ENCODE results near the gene TBX15. TPM values are rescaled to one million over a fixed set of nuclear protein-coding genes. Genes with fewer than 3 reads are reported as not detected.

The TBX15 gene
- total and polyA plus RNA-seq, 10 donors, result 0.06 to 0.32 (median 0.11) TPM; not detected in 4

DNA sequence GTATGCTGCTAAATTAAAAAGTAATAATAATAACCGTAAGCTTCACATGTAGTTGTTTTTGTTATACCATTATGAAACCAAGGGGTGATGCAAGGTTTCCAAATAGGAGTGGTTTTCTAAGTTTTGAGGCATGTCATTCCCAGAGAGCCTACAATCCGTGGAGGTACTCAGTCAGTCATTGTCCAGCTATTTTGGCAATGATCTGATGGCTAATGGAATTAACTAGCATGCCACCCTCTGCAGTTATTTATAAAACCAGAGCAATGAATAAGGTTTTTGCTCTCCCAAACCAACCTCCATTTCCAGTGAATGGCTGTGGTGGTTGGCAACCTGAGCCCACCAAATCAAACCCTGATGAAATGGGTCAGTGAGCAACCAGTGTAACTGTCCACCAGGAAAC is 106.4 kb downstream of the TBX15 start:
- H3K27ac ChIP-seq, result no peak overlapping the region
- intact Hi-C loops (cut with DNase I; ENCODE audit: low total_unique reads), result no loop called here
- peaks cover 0 to 3% (median 0%) of the 10 kb centered on the region in 8 donors for H3K9me3 ChIP-seq
- no peaks in the 10 kb centered on the region for H3K4me1 ChIP-seq
- TF ChIP-seq, protein P1, sequence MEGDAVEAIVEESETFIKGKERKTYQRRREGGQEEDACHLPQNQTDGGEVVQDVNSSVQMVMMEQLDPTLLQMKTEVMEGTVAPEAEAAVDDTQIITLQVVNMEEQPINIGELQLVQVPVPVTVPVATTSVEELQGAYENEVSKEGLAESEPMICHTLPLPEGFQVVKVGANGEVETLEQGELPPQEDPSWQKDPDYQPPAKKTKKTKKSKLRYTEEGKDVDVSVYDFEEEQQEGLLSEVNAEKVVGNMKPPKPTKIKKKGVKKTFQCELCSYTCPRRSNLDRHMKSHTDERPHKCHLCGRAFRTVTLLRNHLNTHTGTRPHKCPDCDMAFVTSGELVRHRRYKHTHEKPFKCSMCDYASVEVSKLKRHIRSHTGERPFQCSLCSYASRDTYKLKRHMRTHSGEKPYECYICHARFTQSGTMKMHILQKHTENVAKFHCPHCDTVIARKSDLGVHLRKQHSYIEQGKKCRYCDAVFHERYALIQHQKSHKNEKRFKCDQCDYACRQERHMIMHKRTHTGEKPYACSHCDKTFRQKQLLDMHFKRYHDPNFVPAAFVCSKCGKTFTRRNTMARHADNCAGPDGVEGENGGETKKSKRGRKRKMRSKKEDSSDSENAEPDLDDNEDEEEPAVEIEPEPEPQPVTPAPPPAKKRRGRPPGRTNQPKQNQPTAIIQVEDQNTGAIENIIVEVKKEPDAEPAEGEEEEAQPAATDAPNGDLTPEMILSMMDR (IDR thresholded peaks at IDR 0.05 in 8 of 11, conservative IDR thresholded peaks at IDR 0.05 in 3 of 11), result no peak
- TF ChIP-seq POLR2A (IDR thresholded peaks at IDR 0.05) (no peak), POLR2AphosphoS5 (IDR thresholded peaks at IDR 0.05) (no peak)
- H3K27me3 ChIP-seq (replicated peaks in 1 of 7), result no peaks in the 10 kb centered on the region
- no peaks in the 10 kb centered on the region for H3K36me3 ChIP-seq
- H3K4me3 ChIP-seq, result no peak overlapping the region
- WGBS, 5 donors, result 72 to 86% (median 75%) methylated on average over 2 of the region's 2 CpGs
- DNase-seq, result no peak

DNA sequence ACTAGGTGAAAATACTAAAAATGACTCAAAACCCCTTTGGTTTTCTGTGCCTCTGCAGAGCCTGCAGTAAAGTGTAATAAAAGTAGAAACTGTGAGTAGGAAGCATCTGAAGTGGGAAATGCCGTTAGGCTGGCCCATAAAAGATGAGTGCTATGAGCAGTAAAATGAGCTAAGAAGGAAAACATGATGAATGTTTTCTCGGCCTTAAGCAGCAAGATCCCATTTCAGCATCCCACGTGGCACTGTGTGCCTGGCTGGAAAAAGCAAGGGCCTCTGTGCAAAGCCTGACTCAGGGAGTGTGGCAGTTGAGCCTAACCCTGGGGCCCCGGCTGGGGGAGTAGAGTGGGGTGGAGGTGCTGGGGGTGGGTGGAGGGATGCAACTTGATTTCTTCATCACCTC is 109.5 kb downstream of the TBX15 start:
- TF ChIP-seq, protein P1 (IDR thresholded peaks at IDR 0.05 in 8 of 11, conservative IDR thresholded peaks at IDR 0.05 in 3 of 11), result no peak
- TF ChIP-seq POLR2AphosphoS5 (IDR thresholded peaks at IDR 0.05), result no peak
- TF ChIP-seq POLR2A (IDR thresholded peaks at IDR 0.05), result no peak
- no peaks in the 10 kb centered on the region for H3K36me3 ChIP-seq
- H3K27ac ChIP-seq, result no peak overlapping the region
- no peak overlapping the region for H3K4me3 ChIP-seq
- no peaks in the 10 kb centered on the region for H3K4me1 ChIP-seq
- no peaks in the 10 kb centered on the region for H3K9me3 ChIP-seq
- no peak for DNase-seq
- intact Hi-C loops (cut with DNase I; ENCODE audit: low total_unique reads), result no loop called here
- 55 to 74% (median 70%) methylated on average over 4 of the region's 4 CpGs for WGBS, 5 donors
- no peaks in the 10 kb centered on the region for H3K27me3 ChIP-seq (replicated peaks in 1 of 7)

DNA sequence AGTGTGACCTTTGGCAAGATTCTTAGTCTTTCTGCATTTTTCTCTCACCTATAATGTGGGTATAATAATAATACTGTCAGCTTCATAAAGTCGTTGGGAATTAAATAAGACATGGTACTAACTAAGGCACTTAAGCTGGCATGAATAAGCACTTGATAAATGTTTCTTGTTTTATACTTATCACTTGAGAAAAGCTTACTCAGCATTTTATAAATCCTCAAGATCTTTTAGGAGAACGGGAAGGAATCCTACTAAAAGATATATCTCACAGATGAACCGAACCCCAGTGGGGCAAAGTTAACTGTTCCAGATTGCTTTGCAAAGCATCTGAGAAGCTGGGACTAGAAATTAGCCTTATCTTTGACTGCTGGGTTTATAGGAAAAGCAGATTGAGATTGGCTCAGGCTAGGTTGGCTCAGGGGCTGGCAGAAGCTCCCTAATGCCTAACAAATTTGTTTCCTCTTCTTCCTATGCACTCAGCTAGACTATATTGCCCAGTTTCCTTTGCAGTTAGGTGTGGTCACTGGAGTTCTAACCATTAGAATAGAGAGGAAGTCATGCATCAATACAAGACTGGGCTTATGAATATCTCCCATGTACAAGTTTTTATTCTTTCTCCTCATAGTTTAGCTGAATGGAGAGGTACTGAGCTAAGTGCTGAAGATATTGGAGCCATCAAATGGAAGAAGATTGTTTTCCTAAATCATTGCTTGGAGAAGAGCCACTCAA is 110.3 kb downstream of the TBX15 start:
- no peaks in the 10 kb centered on the region for H3K4me1 ChIP-seq
- no peaks in the 10 kb centered on the region for H3K9me3 ChIP-seq
- no peak overlapping the region for H3K27ac ChIP-seq
- H3K27me3 ChIP-seq (replicated peaks in 1 of 7), result no peaks in the 10 kb centered on the region
- H3K4me3 ChIP-seq, result no peak overlapping the region
- WGBS, 5 donors, result 67 to 76% (median 70%) methylated on average over 3 of the region's 3 CpGs
- TF ChIP-seq, protein P1 (IDR thresholded peaks at IDR 0.05 in 8 of 11, conservative IDR thresholded peaks at IDR 0.05 in 3 of 11), result no peak
- TF ChIP-seq POLR2AphosphoS5 (IDR thresholded peaks at IDR 0.05) (no peak), POLR2A (IDR thresholded peaks at IDR 0.05) (no peak)
- no peaks in the 10 kb centered on the region for H3K36me3 ChIP-seq
- DNase-seq, result no peak
- intact Hi-C loops (cut with DNase I; ENCODE audit: low total_unique reads), result no loop called here

DNA sequence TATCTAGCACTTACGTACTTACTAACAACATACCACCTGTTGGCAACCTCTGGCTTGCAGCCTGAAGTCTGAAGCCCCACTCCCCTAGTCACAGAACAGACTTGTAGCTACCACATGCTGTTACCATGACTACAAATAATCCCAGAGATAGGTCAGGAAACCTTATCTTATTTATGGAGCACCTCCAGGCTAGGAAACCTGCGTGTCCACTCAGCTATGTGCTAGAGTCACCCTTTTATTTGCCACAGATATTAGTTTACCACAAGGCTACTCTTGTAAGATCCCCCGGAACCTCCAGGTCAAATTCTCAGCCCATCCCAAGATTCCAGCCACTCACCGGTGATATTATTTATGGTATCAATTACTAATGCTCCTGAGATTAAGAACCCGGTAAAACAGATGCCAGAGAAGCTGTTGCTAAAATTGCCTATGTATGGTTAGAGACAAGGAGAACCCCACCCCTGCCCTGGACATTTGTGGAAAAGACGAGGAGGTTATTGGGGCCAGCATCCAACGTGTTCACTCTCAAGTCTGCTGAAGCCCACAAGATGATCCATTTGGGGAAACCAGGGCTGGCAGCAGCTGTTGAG is 116.5 kb downstream of the TBX15 start:
- Histone ChIP-seq H3K27ac (no peak overlapping the region), H3K4me3 (no peak overlapping the region), H3K36me3 (no peaks in the 10 kb centered on the region), H3K9me3 (no peaks in the 10 kb centered on the region), H3K4me1 (no peaks in the 10 kb centered on the region), H3K27me3 (replicated peaks in 1 of 7) (peaks cover 0 to 8% (median 0%) of the 10 kb centered on the region in 7 donors)
- TF ChIP-seq, protein P1 (IDR thresholded peaks at IDR 0.05 in 8 of 11, conservative IDR thresholded peaks at IDR 0.05 in 3 of 11), result no peak
- no peak for TF ChIP-seq POLR2A (IDR thresholded peaks at IDR 0.05)
- no peak for TF ChIP-seq POLR2AphosphoS5 (IDR thresholded peaks at IDR 0.05)
- WGBS, 5 donors, result 83 to 92% (median 84%) methylated on average over 7 of the region's 7 CpGs
- intact Hi-C loops (cut with DNase I; ENCODE audit: low total_unique reads), result no loop called here
- DNase-seq, result no peak

Measured in spleen (tissue), 11 donors.